ENCODE data around the gene SHCBP1L. TPM values are rescaled to one million over a fixed set of nuclear protein-coding genes. Genes with fewer than 3 reads are reported as not detected.

Gene SHCBP1L
- total RNA-seq = not detected

DNA sequence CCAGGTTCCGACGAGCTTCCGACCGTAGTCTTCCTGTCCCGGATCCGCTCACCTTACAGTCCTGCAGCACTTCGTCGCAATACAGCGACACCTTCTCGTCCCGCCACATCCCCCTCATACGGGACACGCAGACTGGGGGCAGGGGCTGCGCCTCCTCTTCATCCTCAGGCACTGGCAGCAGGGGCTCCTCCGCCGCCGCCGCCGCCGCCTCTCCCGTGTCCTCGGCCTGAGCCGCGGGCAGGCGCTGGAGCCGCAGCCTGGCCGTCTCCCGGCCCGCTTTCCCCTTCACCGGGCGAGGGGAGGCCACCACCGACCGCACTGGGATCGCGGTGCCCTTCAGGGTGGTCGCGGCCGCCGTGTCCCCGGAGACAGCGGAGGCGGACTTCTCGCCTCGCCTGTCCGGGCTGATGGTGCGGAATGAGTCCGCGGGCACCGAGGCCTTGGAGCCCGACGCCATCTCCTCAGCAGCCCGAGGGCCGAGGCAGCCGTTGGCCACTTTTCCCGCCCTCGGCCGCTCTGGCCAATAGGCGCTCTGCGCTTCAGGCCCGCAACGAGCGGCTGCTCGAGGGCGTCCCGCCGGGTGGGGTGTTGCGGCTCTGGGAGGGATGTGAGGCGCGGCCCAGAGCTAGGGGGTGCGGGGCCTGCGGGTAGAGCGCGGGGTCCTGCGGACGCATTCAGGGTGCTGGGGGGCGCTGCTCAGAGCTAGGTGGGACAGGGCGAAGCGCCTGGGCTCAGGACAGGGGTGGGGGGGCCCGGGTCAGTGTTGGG is at the start of gene SHCBP1L:
Gene SHCBP1L, minus strand, starts transcription at position 490 of the 768 bp plus-strand sequence. Its CDS starts 33 bp downstream, at position 457.

Small RNAs within 50 kb of the gene (small RNA-seq; reads per million reads assigned to genes)
- gene HMGN1P4 (ENCODE audit: low replicate concordance) = not detected
- gene RNU6-41P (ENCODE audit: low replicate concordance) = not detected

Other genes starting within 250 kb of the SHCBP1L start
- 11.9 TPM for gene NPL, start 163.4 kb downstream of the SHCBP1L start, total RNA-seq
- 282 TPM for gene DHX9, start 113.8 kb downstream of the SHCBP1L start, total RNA-seq
- 45.7 TPM for gene LAMC1, start 70.3 kb upstream of the SHCBP1L start, total RNA-seq
- 0.31 TPM for gene LAMC2, start 233.1 kb upstream of the SHCBP1L start, total RNA-seq